Upper lobe of left lung (tissue), 6 donors: ENCODE data around the gene EN2. TPM values are rescaled to one million over a fixed set of nuclear protein-coding genes. Genes with fewer than 3 reads are reported as not detected.
A peak's percentile ranks its signal among the peaks of the same experiment; 100 is the strongest.

Experiments
- ATAC-seq, 2 donors: fragments of 200-7000 bp; cut with Tn5 transposase; one replicate each; pipeline ENCODE4 v1.9.1; 2022; ENCODE audit warnings: mild to moderate bottlenecking in 2 of 2, moderate library complexity in 2 of 2; ENCODE audit not compliant: low FRiP score in 2 of 2
- DNase-seq, 2 donors: peaks; one replicate each; pipeline ENCODE4 v3.0.0-alpha.2; 2019 to 2020
- H3K27ac ChIP-seq, 4 donors: fragments of 200-600 bp; sonication (generic); one replicate each; pipeline ENCODE4 v1.5.1; 2016 to 2019
- H3K27me3 ChIP-seq, 4 donors: fragments of 200-600 bp; sonication (generic); one replicate each; pipeline ENCODE4 v1.5.1; 2017 to 2019
- H3K36me3 ChIP-seq, 4 donors: fragments of 200-600 bp; sonication (generic); one replicate each; pipeline ENCODE4 v1.5.1; 2016 to 2019
- H3K4me1 ChIP-seq, 4 donors: fragments of 200-600 bp; sonication (generic); one replicate each; pipeline ENCODE4 v1.5.1; 2018 to 2019
- H3K4me3 ChIP-seq, 4 donors: fragments of 200-600 bp; sonication (generic); one replicate each; pipeline ENCODE4 v1.5.1; 2017 to 2019; ENCODE audit warnings: mild to moderate bottlenecking in 2 of 4, moderate library complexity in 1 of 4
- H3K9me3 ChIP-seq, 4 donors: fragments of 200-600 bp; sonication (generic); one replicate each; pipeline ENCODE4 v1.5.1; 2018 to 2019
- EP300 ChIP-seq, 4 donors: sonication (generic); formaldehyde crosslinking; IDR thresholded peaks; one replicate each; pipeline ENCODE4 v1.5.1; 2017; ENCODE audit warnings: antibody characterized with exemption in 4 of 4, control low read depth in 2 of 4
- POLR2A ChIP-seq, 4 donors: fragments of 450-650 bp; IDR thresholded peaks; one replicate each; pipeline ENCODE4 v1.5.1; 2016 to 2017; ENCODE audit warnings: antibody characterized with exemption in 4 of 4, mild to moderate bottlenecking in 2 of 4
- POLR2AphosphoS5 ChIP-seq, 2 donors: sonication (generic); formaldehyde crosslinking; IDR thresholded peaks; one replicate each; pipeline ENCODE4 v1.5.1; 2017; ENCODE audit warnings: antibody characterized with exemption in 2 of 2
- WGBS, 2 donors: methylation state at CpG; one replicate each; pipeline ENCODE4 v1.1.5; 2017 to 2018; 5-methylcytosine and 5-hydroxymethylcytosine counted together
- total RNA-seq, 6 donors: library from RNA; depleted of rRNA in 4 of 6; stranded (reverse); fragments of >200 nt in 4 of 6; gene quantifications; one replicate each; pipeline versions ENCODE4 v1.1.0 to v1.2.1, GENCODE V29; 2016 to 2021
- TF ChIP-seq, protein P1 (sequence below), 6 experiments: fragments of 450-650 bp in 4 of 6; fragments of 200-600 bp in 2 of 6; sonication (generic) in 2 of 6; IDR thresholded peaks; one replicate each; pipeline ENCODE4 v1.5.1; 2016 to 2019; ENCODE audit warnings: antibody characterized with exemption in 6 of 6
- donor health status: DM: no; HTN: no; CAD: no; lungs with moderate emphysema.
- donor health status: DM: no; HTN: yes; CAD: no; lungs with severe emphysema.

EN2 gene
- total RNA-seq, 6 donors from 2014 or later = not detected

DNA sequence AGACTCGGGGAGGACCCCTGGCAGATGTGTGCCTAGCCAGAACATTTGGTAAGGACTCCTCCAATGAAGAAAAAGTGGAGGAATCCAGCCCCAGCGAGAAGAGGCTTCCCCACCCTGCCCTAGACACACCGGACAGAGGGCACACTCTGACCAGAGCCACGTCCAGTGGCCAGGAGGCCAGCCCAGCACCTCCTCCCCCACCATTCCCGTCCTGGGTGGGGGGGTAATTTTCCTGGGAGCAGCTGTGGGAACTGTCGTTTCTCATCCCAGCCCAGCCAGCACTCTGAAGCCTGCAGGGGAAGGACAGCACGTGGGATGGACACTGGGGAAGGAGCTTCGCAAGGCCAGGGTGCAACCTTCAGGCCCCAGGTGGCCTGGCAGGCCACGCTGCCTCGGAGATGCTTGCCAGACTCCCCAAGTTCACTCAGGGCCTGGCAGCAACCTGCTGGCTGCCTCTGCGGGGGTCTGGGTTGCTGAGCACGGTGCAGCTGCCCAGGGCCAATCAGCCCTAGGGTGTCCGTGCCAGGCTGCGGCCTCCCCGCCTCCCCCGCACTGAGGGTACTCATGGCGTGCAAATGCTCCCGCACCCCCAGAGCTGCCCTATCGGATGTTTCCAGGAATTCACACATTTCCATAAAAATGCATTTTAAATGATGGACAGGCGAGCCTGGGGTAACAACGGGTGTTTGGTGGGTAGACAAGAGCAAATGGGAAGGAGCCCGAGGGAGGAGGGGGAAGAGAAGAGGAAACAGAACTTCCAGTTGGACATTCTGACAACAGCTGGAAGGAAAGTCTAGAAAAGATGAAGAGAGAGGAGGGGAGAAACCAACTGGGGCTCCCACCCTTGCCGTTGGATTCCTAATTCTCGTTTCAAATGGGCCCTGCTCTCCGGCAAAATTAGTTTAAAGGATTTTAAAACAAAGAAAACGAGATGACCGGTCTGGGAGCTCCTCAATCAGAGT lies 1.9 kb upstream of the EN2 start:
- H3K27ac ChIP-seq = no peak overlapping the region
- 5 to 10% methylated on average over 17 to 24 of the region's 27 CpGs for WGBS, 2 donors
- DNase-seq = peak in 1 of 2 donors; percentile 64
- TF ChIP-seq EP300 (IDR thresholded peaks at IDR 0.05) (no peak), POLR2AphosphoS5 (IDR thresholded peaks at IDR 0.05) (no peak), POLR2A (IDR thresholded peaks at IDR 0.05) (no peak)
- TF ChIP-seq, protein P1, sequence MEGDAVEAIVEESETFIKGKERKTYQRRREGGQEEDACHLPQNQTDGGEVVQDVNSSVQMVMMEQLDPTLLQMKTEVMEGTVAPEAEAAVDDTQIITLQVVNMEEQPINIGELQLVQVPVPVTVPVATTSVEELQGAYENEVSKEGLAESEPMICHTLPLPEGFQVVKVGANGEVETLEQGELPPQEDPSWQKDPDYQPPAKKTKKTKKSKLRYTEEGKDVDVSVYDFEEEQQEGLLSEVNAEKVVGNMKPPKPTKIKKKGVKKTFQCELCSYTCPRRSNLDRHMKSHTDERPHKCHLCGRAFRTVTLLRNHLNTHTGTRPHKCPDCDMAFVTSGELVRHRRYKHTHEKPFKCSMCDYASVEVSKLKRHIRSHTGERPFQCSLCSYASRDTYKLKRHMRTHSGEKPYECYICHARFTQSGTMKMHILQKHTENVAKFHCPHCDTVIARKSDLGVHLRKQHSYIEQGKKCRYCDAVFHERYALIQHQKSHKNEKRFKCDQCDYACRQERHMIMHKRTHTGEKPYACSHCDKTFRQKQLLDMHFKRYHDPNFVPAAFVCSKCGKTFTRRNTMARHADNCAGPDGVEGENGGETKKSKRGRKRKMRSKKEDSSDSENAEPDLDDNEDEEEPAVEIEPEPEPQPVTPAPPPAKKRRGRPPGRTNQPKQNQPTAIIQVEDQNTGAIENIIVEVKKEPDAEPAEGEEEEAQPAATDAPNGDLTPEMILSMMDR (IDR thresholded peaks at IDR 0.05) = no peak
- no peak overlapping the region for H3K4me3 ChIP-seq
- no peaks in the 10 kb centered on the region for H3K36me3 ChIP-seq
- peaks cover 3 to 90% (median 58%) of the 10 kb centered on the region in 4 donors for H3K27me3 ChIP-seq
- H3K4me1 ChIP-seq = peaks cover 29 to 62% (median 33%) of the 10 kb centered on the region in 4 donors
- ATAC-seq = no peak
- no peaks in the 10 kb centered on the region for H3K9me3 ChIP-seq

DNA sequence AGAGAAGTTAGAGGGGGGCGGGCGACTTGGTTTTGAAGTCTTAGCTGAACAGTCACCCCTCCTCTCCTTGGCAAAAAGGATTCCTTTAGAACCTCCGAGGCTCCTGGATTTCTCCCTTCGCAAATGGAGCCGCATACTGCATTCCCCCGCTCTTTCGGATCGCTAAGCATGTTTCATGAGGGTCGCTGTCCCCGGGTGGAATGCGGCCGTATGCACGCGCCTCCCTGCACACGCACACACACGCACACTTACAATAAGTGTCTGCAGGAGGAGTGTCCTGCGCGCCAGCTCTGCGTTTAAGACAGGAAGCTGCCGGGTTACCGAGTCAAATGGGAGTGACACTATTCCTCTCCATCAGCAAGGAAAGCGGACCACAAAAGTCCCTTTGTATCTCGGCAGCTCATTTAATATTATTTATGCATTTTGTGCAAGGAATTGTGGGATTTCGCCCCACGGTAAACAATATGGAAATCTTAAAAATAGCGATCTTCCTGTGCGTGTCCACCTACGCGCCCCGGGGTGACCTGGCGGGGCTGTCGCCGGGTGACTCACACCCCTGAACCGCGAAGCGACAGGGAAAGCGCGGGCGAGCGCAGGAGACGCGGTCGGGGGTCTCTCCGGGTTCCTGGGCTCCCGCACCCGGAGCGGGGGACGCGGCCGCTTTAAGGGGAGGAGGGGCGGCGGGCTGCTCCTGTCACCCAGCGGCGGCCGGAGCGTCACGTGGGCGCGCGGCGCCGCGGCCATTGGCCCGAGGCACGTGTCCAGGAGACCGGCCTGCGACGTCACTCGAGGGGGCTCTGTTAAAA lies 988 bp upstream of the EN2 start:
- peak; percentile 28 to 93 for DNase-seq
- 4 to 5% methylated on average over 35 to 69 of the region's 69 CpGs for WGBS, 2 donors

DNA sequence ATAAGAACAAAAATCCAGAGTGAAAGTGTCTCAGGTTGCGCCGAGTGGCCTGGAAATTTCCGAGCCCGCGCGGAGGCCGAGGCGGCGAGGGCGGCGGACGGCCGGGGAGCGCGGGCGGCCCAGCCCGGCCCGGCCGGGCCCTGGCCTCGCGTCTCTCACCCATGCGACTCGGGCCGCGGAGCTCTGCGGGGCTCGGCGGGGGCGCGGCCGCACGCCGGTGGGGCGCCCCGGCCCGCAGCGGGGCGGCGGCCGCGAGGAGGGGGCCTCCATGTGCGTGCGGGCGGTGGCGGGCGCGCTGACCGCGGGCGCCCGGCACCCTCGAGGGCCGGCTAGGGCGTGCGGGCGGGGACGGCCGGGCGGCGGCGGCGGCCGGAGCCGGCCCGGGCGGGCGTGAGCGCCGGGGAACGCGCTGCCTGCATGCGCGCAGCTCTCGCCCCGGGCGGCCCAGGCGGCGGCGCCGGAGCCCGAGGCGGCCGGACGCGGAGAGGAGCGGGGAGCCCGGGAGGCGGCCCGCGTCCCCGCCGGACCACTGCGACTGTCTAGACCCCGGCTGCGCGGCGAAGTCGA lies 302 bp upstream of the EN2 start:
- peaks cover 29 to 58% (median 33%) of the 10 kb centered on the region in 4 donors for H3K4me1 ChIP-seq
- H3K36me3 ChIP-seq = no peaks in the 10 kb centered on the region
- 8 to 9% methylated on average over 8 to 38 of the region's 98 CpGs for WGBS, 2 donors
- peaks cover 3 to 94% (median 62%) of the 10 kb centered on the region in 4 donors for H3K27me3 ChIP-seq
- no peak for TF ChIP-seq POLR2A (IDR thresholded peaks at IDR 0.05)
- no peak for TF ChIP-seq EP300 (IDR thresholded peaks at IDR 0.05)
- TF ChIP-seq POLR2AphosphoS5 (IDR thresholded peaks at IDR 0.05) = no peak
- TF ChIP-seq, protein P1 (IDR thresholded peaks at IDR 0.05) = no peak
- peak overlapping the region in 3 of 4 donors; percentile 31 to 52 (median 52) for H3K4me3 ChIP-seq
- ATAC-seq (no peak), DNase-seq (peak in 1 of 2 donors; percentile 76)
- no peak overlapping the region for H3K27ac ChIP-seq
- H3K9me3 ChIP-seq = no peaks in the 10 kb centered on the region

More for the DNA sequence above, 988 bp upstream of the EN2 start:
- H3K4me1 ChIP-seq = peaks cover 29 to 58% (median 33%) of the 10 kb centered on the region in 4 donors
- no peaks in the 10 kb centered on the region for H3K36me3 ChIP-seq
- no peaks in the 10 kb centered on the region for H3K9me3 ChIP-seq
- H3K4me3 ChIP-seq = peak overlapping the region in 3 of 4 donors; percentile 31 to 52 (median 52)
- TF ChIP-seq EP300 (IDR thresholded peaks at IDR 0.05) = no peak
- TF ChIP-seq POLR2A (IDR thresholded peaks at IDR 0.05) = no peak
- TF ChIP-seq POLR2AphosphoS5 (IDR thresholded peaks at IDR 0.05) = no peak
- TF ChIP-seq, protein P1 (IDR thresholded peaks at IDR 0.05) = no peak
- no peak overlapping the region for H3K27ac ChIP-seq
- peaks cover 3 to 90% (median 60%) of the 10 kb centered on the region in 4 donors for H3K27me3 ChIP-seq
- ATAC-seq = peak in 1 of 2 donors; percentile 87

DNA sequence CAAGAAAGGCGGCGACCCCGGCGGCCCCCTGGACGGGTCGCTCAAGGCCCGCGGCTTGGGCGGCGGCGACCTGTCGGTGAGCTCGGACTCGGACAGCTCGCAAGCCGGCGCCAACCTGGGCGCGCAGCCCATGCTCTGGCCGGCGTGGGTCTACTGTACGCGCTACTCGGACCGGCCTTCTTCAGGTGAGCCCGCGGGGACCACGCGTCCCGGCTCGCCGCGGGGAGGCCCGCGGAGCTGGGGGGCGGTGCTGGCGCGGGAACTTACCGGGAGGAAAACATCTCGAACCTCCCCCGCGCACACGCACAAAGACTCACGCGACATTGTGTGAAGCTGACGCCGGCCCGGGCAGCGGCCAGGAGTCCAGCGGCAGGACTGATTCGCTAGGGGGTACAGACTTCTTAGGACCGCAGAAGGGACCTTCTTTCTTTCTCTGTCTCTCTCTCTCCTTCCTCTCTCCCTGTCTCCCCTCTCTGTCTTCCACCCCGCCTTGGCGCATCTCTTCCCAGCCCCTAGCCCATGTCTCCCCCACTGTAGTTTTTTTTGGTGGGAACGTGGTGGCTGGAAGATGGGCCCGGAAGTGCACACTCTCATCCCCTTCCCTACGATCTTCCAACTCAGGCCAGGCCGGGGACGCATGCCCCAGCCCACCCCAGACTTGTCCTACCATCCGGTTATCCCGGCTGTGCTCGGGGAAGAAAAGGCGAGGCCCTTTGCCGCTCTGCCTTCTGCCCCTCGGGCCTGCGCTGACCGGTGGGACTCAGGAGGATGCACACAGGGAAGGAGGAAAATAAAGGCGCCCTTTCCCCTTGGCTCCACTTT lies 1.2 kb downstream of the EN2 start:
- Histone ChIP-seq H3K4me3 (peak overlapping the region in 3 of 4 donors; percentile 8 to 35 (median 27)), H3K9me3 (no peaks in the 10 kb centered on the region), H3K27me3 (peaks cover 5 to 90% (median 53%) of the 10 kb centered on the region in 4 donors), H3K4me1 (peaks cover 25 to 50% (median 31%) of the 10 kb centered on the region in 4 donors), H3K27ac (no peak overlapping the region), H3K36me3 (no peaks in the 10 kb centered on the region)
- no peak for ATAC-seq
- WGBS, 2 donors = 5 to 7% methylated on average over 31 to 42 of the region's 68 CpGs
- TF ChIP-seq EP300 (IDR thresholded peaks at IDR 0.05) (no peak), POLR2AphosphoS5 (IDR thresholded peaks at IDR 0.05) (no peak), POLR2A (IDR thresholded peaks at IDR 0.05) (no peak)
- TF ChIP-seq, protein P1 (IDR thresholded peaks at IDR 0.05) = no peak
- no peak for DNase-seq
